ENCODE results near the gene DNAH14. TPM values are rescaled to one million over a fixed set of nuclear protein-coding genes. Genes with fewer than 3 reads are reported as not detected.
A peak's percentile ranks its signal among the peaks of the same experiment; 100 is the strongest.
"Not testable (repeated sequence)": the region's sequence is repeated elsewhere in the genome, so short reads cannot be mapped to it uniquely, and the experiment has no call there.

The DNAH14 gene
- polyA plus RNA-seq, 2 of the 4 experiments (the other 2 are of a cell fraction): 15.9 to 35.8 TPM

DNA sequence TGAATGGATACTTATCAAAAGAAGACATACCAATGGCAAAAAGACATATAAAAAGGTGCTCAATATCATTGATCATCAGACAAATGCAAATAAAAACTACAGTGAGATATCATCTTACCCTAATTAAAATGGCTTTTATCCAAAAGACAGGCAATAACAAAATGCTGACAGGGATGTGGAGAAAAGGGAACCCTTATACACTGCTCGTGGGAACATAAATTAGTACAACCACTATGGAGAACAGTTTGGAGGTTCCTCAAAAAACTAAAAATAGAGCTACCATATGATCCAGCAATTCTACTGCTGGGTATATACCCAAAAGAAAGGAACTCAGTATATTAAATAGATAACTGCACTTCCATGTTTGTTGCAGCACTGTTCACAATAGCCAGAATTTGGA is 400.5 kb downstream of the DNAH14 start:
- DNase-seq (ENCODE audit: low read depth in 1 of 2, low spot score in 1 of 2); H3K4me2 ChIP-seq; H3K27ac ChIP-seq; ATAC-seq; H3K9me3 ChIP-seq; H3K4me1 ChIP-seq; FAIRE-seq; POLR2A ChIA-PET; H3K4me3 ChIP-seq: not testable (repeated sequence)
- CTCF ChIA-PET: interaction anchor here (3.0 kb wide), 1 partner anchor 11 kb away, joined by 10 read pairs; no protein-coding TSS in a partner anchor
- 35% methylated on average over 1 of the region's 1 CpG for WGBS (ENCODE audit: missing lambda C conversion rate)
- 0 out of 2 replicates have a peak, but pooled peaks have one; percentile 34 for TF ChIP-seq CBX8 (IDR thresholded peaks at IDR 0.05)

DNA sequence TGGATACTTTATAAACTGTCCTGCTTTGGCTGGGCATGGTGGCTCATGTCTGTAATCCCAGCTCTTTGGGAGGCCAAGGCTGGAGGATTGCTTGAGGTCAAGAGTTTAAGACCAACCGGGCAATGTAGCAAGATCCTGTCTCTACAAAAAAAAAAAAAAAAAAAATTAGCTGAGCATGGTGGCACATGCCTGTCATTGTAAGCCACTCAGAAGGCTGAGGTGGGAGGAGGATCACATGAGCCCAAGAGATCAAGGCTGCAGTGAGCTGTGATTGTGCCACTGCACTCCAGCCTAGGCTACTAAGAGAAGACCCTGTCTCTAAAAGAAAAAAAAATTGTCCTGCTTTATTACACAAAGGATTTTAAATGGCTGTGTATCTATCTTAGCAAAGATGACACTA is 403.2 kb downstream of the DNAH14 start:
- DNase-seq (ENCODE audit: low read depth in 1 of 2, low spot score in 1 of 2) (no peak), ATAC-seq (no peak), FAIRE-seq (no peak)
- 72% methylated on average over 1 of the region's 1 CpG for WGBS (ENCODE audit: missing lambda C conversion rate)
- TF ChIP-seq, protein P1, sequence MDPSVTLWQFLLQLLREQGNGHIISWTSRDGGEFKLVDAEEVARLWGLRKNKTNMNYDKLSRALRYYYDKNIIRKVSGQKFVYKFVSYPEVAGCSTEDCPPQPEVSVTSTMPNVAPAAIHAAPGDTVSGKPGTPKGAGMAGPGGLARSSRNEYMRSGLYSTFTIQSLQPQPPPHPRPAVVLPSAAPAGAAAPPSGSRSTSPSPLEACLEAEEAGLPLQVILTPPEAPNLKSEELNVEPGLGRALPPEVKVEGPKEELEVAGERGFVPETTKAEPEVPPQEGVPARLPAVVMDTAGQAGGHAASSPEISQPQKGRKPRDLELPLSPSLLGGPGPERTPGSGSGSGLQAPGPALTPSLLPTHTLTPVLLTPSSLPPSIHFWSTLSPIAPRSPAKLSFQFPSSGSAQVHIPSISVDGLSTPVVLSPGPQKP (IDR thresholded peaks at IDR 0.05; ENCODE audit: low read depth, low read length): no peak
- no peak for TF ChIP-seq POLR2A (IDR thresholded peaks at IDR 0.05; ENCODE audit: low read length)
- no peak for TF ChIP-seq MAFK (IDR thresholded peaks at IDR 0.05; ENCODE audit: partially characterized antibody)
- no peak for TF ChIP-seq TFCP2L1 (CRISPR knock-in tag; IDR thresholded peaks at IDR 0.05)
- no peak for TF ChIP-seq EHMT2 (IDR thresholded peaks at IDR 0.05; ENCODE audit: low read depth)
- no peak for TF ChIP-seq BHLHE40 (IDR thresholded peaks at IDR 0.05; ENCODE audit: low read depth, low read length)
- H3K4me3 ChIP-seq: no peak overlapping the region
- ChIA-PET POLR2A (no interaction called here), CTCF (interaction anchor here (1.4 kb wide), 1 partner anchor 13 kb away, joined by 3 read pairs; no protein-coding TSS in a partner anchor)
- H3K4me2 ChIP-seq: no peak overlapping the region
- H3K27ac ChIP-seq: no peak overlapping the region
- no peaks in the 10 kb centered on the region for H3K9me3 ChIP-seq
- no peaks in the 10 kb centered on the region for H3K4me1 ChIP-seq

DNA sequence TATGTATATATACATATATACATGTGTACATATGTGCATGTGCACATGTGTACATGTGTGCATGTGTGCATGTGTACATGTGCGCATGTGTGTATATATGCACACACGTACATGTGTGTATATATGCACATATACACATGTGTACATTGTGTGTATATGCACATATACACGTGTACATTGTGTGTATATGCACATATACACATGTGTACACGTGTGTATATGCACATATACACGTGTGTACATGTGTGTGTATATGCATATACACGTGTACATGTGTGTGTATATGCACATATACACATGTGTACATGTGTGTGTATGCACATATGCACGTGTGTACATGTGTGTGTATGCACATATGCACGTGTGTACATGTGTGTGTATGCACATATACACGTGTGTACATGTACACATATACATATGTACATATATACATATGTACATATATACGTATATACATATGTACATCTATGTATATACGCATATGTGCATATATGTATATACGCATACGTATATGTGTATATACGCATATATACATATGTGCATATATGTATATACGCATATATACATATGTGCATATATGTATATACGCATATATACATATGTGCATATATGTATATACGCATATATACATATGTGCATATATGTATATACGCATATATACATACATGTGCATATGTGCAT is 405.8 kb downstream of the DNAH14 start:
- H3K4me1 ChIP-seq; POLR2A ChIA-PET; H3K4me3 ChIP-seq; H3K27ac ChIP-seq; H3K4me2 ChIP-seq; H3K9me3 ChIP-seq; CTCF ChIA-PET; DNase-seq (ENCODE audit: low read depth in 1 of 2, low spot score in 1 of 2); ATAC-seq: not testable (repeated sequence)
- 0 out of 2 replicates have a peak, but pooled peaks have one; percentile 60 for TF ChIP-seq KDM1A (IDR thresholded peaks at IDR 0.05; ENCODE audit: low read depth)
- 54% methylated on average over 18 of the region's 18 CpGs for WGBS (ENCODE audit: missing lambda C conversion rate)
- FAIRE-seq: peak; percentile 84

DNA sequence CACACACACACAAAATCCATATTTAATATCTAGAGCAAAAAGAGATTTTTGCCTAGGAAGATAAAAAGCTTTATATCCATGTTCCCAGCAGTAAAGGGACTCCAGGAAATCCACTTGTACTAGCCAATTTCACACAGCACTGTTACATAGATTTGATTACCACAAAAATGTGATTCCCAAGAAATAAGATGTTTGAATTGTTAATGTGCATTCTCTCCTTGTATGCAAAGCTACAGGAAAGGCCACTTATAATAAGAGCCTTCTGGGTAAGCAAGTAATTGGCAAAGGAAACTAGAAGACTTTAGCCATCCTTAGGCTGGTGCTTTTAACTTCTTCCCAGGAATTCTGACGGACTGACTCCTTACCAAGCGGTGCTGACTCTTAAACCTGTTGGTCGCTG is 409.1 kb downstream of the DNAH14 start:
- Histone ChIP-seq H3K4me1 (no peaks in the 10 kb centered on the region), H3K27ac (no peak overlapping the region), H3K9me3 (no peaks in the 10 kb centered on the region), H3K4me3 (no peak overlapping the region), H3K4me2 (no peak overlapping the region)
- DNase-seq (ENCODE audit: low read depth in 1 of 2, low spot score in 1 of 2) (no peak), ATAC-seq (no peak), FAIRE-seq (no peak)
- TF ChIP-seq POLR2A (IDR thresholded peaks at IDR 0.05; ENCODE audit: low read length) (no peak), HDAC2 (IDR thresholded peaks at IDR 0.05) (no peak), EP300 (IDR thresholded peaks at IDR 0.05) (no peak), RAD21 (conservative IDR thresholded peaks at IDR 0.05 in 1 of 2, IDR thresholded peaks at IDR 0.05 in 1 of 2) (no peak), TP53 (CRISPR knock-in tag; IDR thresholded peaks at IDR 0.05) (no peak), JUN (IDR thresholded peaks at IDR 0.05) (no peak), MAFK (IDR thresholded peaks at IDR 0.05; ENCODE audit: partially characterized antibody) (no peak), CEBPB (IDR thresholded peaks at IDR 0.05) (no peak), FOSB (CRISPR knock-in tag; IDR thresholded peaks at IDR 0.05) (no peak), POLR2AphosphoS2 (conservative IDR thresholded peaks at IDR 0.05; ENCODE audit: low read length) (no peak), ZFP36 (IDR thresholded peaks at IDR 0.05; ENCODE audit: borderline replicate concordance, partially characterized antibody) (no peak), NPAS2 (CRISPR knock-in tag; IDR thresholded peaks at IDR 0.05; ENCODE audit: borderline replicate concordance) (no peak), NFE2L2 (conservative IDR thresholded peaks at IDR 0.05; ENCODE audit: low read length) (no peak), MAZ (IDR thresholded peaks at IDR 0.05; ENCODE audit: borderline replicate concordance, low read depth, low read length) (no peak), KDM5A (IDR thresholded peaks at IDR 0.05) (no peak)
- TF ChIP-seq, protein P2, sequence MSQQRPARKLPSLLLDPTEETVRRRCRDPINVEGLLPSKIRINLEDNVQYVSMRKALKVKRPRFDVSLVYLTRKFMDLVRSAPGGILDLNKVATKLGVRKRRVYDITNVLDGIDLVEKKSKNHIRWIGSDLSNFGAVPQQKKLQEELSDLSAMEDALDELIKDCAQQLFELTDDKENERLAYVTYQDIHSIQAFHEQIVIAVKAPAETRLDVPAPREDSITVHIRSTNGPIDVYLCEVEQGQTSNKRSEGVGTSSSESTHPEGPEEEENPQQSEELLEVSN (IDR thresholded peaks at IDR 0.05; ENCODE audit: borderline replicate concordance, low read depth): no peak
- TF ChIP-seq, protein P3, sequence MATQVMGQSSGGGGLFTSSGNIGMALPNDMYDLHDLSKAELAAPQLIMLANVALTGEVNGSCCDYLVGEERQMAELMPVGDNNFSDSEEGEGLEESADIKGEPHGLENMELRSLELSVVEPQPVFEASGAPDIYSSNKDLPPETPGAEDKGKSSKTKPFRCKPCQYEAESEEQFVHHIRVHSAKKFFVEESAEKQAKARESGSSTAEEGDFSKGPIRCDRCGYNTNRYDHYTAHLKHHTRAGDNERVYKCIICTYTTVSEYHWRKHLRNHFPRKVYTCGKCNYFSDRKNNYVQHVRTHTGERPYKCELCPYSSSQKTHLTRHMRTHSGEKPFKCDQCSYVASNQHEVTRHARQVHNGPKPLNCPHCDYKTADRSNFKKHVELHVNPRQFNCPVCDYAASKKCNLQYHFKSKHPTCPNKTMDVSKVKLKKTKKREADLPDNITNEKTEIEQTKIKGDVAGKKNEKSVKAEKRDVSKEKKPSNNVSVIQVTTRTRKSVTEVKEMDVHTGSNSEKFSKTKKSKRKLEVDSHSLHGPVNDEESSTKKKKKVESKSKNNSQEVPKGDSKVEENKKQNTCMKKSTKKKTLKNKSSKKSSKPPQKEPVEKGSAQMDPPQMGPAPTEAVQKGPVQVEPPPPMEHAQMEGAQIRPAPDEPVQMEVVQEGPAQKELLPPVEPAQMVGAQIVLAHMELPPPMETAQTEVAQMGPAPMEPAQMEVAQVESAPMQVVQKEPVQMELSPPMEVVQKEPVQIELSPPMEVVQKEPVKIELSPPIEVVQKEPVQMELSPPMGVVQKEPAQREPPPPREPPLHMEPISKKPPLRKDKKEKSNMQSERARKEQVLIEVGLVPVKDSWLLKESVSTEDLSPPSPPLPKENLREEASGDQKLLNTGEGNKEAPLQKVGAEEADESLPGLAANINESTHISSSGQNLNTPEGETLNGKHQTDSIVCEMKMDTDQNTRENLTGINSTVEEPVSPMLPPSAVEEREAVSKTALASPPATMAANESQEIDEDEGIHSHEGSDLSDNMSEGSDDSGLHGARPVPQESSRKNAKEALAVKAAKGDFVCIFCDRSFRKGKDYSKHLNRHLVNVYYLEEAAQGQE (IDR thresholded peaks at IDR 0.05): no peak
- CTCF ChIA-PET: interaction anchor here (1.9 kb wide), 1 partner anchor 20 kb away, joined by 8 read pairs; no protein-coding TSS in a partner anchor
- 48% methylated on average over 3 of the region's 3 CpGs for WGBS (ENCODE audit: missing lambda C conversion rate)
- POLR2A ChIA-PET: no interaction called here

Data from A549 (cell line).